ENCODE results near the gene ROBO2.

The ROBO2 gene

GRCh38 chr3:77588863-77589262 lies 549.0 kb downstream of the ROBO2 start:
- no peak for DNase-seq (ENCODE audit: low read depth)

- DNase-seq (ENCODE audit: low read depth): no peak
Observed at GRCh38 chr3:77590191-77590590, 550.3 kb downstream of the ROBO2 start.

GRCh38 chr3:77595371-77595870 lies 555.5 kb downstream of the ROBO2 start:
- DNase-seq (ENCODE audit: low read depth): no peak

GRCh38 chr3:77599948-77600347 lies 560.0 kb downstream of the ROBO2 start:
- no peak for DNase-seq (ENCODE audit: low read depth)

- no peak for DNase-seq (ENCODE audit: low read depth)
Observed at GRCh38 chr3:77601823-77602415, 562.0 kb downstream of the ROBO2 start.

GRCh38 chr3:77602722-77603121 lies 562.8 kb downstream of the ROBO2 start:
- DNase-seq (ENCODE audit: low read depth): no peak

GRCh38 chr3:77605308-77605707 lies 565.4 kb downstream of the ROBO2 start:
- no peak for DNase-seq (ENCODE audit: low read depth)

- no peak for DNase-seq (ENCODE audit: low read depth)
Observed at GRCh38 chr3:77605865-77606264, 566.0 kb downstream of the ROBO2 start.

GRCh38 chr3:77606372-77606771 lies 566.5 kb downstream of the ROBO2 start:
- DNase-seq (ENCODE audit: low read depth): no peak

- DNase-seq (ENCODE audit: low read depth): no peak
Observed at GRCh38 chr3:77618686-77619085, 578.8 kb downstream of the ROBO2 start.

- DNase-seq (ENCODE audit: low read depth): no peak
Observed at GRCh38 chr3:77620009-77620408, 580.1 kb downstream of the ROBO2 start.

- DNase-seq (ENCODE audit: low read depth): no peak
Observed at GRCh38 chr3:77623500-77623899, 583.6 kb downstream of the ROBO2 start.

- DNase-seq (ENCODE audit: low read depth): no peak
Observed at GRCh38 chr3:77626157-77626556, 586.3 kb downstream of the ROBO2 start.

GRCh38 chr3:77648214-77648613 lies 608.3 kb downstream of the ROBO2 start:
- no peak for DNase-seq (ENCODE audit: low read depth)

GRCh38 chr3:77648664-77649063 lies 608.8 kb downstream of the ROBO2 start:
- DNase-seq (ENCODE audit: low read depth): no peak

- no peak for DNase-seq (ENCODE audit: low read depth)
Observed at GRCh38 chr3:77652624-77653023, 612.7 kb downstream of the ROBO2 start.

- DNase-seq (ENCODE audit: low read depth): no peak
Observed at GRCh38 chr3:77655396-77655795, 615.5 kb downstream of the ROBO2 start.

- no peak for DNase-seq (ENCODE audit: low read depth)
Observed at GRCh38 chr3:77660718-77661117, 620.8 kb downstream of the ROBO2 start.

GRCh38 chr3:77667901-77668300 lies 628.0 kb downstream of the ROBO2 start:
- DNase-seq (ENCODE audit: low read depth): no peak

GRCh38 chr3:77668376-77668775 lies 628.5 kb downstream of the ROBO2 start:
- DNase-seq (ENCODE audit: low read depth): no peak

GRCh38 chr3:77672016-77672415 lies 632.1 kb downstream of the ROBO2 start:
- DNase-seq (ENCODE audit: low read depth): no peak

GRCh38 chr3:77682162-77682561 lies 642.3 kb downstream of the ROBO2 start:
- DNase-seq (ENCODE audit: low read depth): no peak

- DNase-seq (ENCODE audit: low read depth): no peak
Observed at GRCh38 chr3:77684115-77684514, 644.2 kb downstream of the ROBO2 start.

GRCh38 chr3:77685713-77686112 lies 645.8 kb downstream of the ROBO2 start:
- no peak for DNase-seq (ENCODE audit: low read depth)

Measured in stimulated activated CD8-positive, alpha-beta memory T cell treated with anti-CD3 and anti-CD28 coated beads, Interleukin-15, amount 100 ng/mL, for 1 hour (primary cell).